AG09319 (cell line): Measurements from ENCODE around the gene CCDC30.
A peak's percentile ranks its signal among the peaks of the same experiment; 100 is the strongest.

Source experiments
- DNase-seq: peaks from one replicate; pipeline ENCODE4 v3.0.0-alpha.2; 2010; ENCODE audit warnings: low read depth; ENCODE audit errors: extremely low read depth
- CTCF ChIP-seq: IDR thresholded peaks from 2 replicates; pipeline ENCODE4 v1.5.1; 2011; ENCODE audit warnings: low read depth, mild to moderate bottlenecking, inconsistent platforms, low read length, moderate library complexity

Gene CCDC30

GRCh38 chr1:42657201-42657600 lies 194.1 kb downstream of the CCDC30 start:
- no peak for DNase-seq
- no peak for TF ChIP-seq CTCF

DNA sequence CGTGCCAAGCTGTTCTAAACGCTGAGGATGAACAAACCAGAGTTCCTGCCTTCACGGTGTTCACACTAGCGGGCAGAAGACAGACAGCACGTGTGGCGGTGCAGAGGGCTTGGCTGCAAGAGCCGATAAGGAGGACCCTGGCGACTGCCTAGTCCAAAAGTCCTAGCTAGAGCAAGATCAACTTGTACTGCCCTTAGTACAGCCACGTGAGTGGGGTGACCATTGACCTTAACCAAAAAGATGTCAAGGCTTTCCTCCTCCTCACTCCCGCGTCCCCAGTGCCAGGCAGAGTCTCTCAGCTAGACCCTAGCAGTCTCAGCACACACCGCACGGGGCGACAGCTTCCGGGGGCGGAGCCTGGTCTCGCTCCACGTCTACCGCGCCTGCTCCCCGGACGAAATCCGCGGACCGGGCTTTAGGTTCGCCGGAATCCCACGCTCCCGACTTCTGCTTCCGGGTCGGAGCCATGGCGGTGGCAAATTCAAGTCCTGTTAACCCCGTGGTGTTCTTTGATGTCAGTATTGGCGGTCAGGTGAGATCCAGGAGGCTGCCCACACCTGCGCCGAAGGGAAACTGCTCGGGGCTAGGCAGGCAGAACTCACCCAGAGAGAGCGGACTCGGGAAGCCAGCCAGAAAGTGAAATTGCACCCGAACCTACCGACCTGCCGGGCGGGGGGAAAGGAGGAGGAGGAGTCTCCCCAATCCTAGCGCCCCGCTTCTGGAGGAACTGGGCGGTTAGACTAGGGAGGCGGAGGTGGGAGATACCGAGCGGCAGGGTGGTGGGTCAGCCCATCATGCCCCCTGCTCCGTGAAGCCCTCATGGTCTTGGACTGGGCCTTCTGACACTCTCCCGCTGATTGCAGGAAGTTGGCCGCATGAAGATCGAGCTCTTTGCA lies 195.1 kb downstream of the CCDC30 start, which contains the start of gene PPIH:
Gene PPIH, plus strand, starts transcription at position 443 of the 896 bp plus-strand sequence. Its CDS starts 24 bp downstream, at position 467.
- DNase-seq = peak; percentile 71
- peak; percentile 7; the same call in 1 of the 2 replicates for TF ChIP-seq CTCF

DNA sequence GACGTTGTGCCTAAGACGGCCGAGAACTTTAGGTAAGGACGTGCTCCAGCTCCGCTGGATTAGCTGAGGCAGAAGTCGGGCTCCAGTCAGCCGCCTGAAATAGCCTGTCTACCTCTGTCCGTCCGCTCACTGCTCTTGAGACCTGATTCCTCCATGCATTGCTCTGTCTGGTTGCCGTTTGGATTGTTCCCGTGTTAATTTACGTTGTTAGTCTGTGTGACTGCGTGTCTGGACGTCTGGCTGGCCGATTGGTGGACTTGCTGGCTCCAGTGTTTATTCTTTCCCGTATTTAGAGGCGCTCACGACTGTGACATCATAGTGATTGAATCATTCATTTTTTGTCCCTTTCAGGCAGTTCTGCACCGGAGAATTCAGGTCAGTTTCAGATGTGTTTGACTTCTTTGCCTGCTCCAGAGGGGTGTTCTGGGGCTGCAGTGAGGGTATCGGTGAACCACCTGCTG lies 195.8 kb downstream of the CCDC30 start:
- no peak for TF ChIP-seq CTCF
- DNase-seq = no peak

- no peak for DNase-seq
- TF ChIP-seq CTCF = no peak
Observed at GRCh38 chr1:42660907-42661500, 197.9 kb downstream of the CCDC30 start.

- DNase-seq = no peak
Observed at GRCh38 chr1:42669936-42670335, 206.8 kb downstream of the CCDC30 start.

DNA sequence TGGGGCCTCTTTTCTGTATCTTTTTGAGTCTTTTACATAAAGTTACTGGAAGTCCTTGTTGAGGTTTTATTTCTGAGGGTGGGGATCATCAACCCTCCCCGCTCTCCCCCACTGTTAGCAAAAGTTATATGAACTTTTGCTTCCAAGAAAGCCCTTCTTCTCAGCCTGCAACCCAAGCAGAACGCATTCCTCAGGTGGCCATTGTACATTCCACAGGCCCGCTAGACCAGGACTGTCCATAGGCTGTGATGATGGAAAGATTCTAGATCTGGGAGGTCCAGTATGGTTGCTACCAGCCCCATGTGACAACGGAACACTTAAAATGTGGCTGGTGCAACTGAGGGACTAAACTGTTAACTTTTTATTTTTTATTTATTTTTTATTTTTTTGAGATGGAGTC lies 207.3 kb downstream of the CCDC30 start:
- no peak for TF ChIP-seq CTCF
- no peak for DNase-seq

More at GRCh38 chr1:42669936-42670335, 206.8 kb downstream of the CCDC30 start:
- TF ChIP-seq CTCF = no peak

GRCh38 chr1:42674214-42674613 lies 211.1 kb downstream of the CCDC30 start:
- DNase-seq = no peak
- no peak for TF ChIP-seq CTCF
